ENCODE results near the gene GCK.

The GCK gene

DNA sequence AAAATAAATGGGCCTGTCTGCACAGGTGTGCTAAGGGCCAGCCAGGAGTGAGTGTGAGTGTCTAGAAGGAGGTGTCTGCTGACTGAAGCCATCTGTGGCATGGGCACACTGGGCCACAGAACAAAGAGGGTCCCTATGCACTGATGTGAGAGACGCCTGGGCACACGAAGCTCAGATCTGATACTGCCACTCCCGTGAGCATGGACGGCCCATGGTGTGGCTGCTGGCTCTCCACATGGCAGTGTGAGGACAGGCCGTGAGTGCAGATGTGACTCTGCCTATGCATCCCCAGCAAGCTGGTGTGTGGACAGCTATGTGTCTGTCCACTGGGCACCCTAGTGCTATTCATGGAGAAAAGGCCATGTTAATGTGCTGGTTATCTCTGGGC, 35.3 kb downstream of the GCK start:
- DNase-seq, result no peak

DNA sequence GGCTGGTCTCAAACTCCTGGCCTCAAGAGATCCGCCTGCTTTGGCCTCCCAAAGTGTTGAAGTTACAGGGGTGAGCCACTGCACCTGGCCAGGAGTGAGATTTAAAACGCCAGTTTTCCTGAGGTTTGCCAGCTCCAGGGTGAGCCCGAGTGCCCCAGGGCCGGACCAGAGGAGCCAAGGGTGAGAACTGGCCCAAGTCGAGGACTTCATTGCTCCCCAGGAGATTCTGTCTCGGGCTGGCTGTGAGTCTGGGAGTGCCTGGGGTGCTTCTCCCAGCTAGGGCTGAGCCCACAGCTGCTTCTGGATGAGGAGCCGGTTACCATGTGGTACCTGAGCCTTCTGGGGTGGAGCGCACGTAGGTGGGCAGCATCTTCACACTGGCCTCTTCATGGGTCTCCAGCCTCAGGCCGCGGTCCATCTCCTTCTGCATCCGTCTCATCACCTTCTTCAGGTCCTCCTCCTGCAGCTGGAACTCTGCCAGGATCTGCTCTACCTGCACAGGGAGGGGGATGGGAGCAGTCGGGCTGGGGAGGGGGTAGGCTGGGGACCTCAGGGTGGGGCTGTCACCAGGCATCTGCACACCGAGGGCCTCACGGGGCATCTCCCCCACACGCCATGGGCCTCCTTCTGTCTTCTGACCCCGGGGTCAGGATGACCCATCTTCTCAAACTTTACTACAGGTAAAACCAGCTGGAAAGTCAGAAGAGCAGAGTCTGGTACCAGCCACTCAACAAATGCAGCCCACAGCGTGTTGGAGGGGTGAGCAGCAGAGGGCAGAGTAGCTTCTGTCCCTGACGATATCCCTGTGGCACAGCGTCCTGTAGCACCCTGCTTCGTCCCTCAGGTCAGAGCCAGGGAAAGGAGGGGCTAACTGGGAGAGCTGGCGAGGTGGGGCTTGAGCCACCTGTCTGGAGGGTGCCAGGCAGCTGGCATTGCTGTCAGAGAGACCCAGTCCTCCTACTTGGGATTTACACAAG, 36.0 kb downstream of the GCK start:
- peak in 1 of 2 experiments; percentile 41 for DNase-seq

DNA sequence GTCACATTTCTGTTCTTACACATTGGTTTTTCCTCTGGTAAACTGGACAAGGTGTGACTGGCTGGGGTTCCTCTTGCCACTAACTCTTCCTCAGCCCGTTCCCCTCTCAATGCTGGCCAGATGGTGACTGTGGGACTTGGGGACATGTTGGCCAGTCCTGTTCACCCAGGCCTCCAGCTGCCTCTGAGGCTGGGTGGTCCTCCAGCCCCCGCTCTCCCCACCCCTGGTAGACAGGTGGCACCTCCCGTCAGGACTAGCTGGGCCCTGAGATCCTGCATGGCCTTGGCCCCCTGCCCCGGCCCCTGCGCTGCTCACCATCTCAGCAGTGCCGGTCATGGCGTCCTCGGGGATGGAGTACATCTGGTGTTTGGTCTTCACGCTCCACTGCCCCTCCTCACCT, 37.3 kb downstream of the GCK start:
- peak in 1 of 2 experiments; percentile 40 for DNase-seq

DNA sequence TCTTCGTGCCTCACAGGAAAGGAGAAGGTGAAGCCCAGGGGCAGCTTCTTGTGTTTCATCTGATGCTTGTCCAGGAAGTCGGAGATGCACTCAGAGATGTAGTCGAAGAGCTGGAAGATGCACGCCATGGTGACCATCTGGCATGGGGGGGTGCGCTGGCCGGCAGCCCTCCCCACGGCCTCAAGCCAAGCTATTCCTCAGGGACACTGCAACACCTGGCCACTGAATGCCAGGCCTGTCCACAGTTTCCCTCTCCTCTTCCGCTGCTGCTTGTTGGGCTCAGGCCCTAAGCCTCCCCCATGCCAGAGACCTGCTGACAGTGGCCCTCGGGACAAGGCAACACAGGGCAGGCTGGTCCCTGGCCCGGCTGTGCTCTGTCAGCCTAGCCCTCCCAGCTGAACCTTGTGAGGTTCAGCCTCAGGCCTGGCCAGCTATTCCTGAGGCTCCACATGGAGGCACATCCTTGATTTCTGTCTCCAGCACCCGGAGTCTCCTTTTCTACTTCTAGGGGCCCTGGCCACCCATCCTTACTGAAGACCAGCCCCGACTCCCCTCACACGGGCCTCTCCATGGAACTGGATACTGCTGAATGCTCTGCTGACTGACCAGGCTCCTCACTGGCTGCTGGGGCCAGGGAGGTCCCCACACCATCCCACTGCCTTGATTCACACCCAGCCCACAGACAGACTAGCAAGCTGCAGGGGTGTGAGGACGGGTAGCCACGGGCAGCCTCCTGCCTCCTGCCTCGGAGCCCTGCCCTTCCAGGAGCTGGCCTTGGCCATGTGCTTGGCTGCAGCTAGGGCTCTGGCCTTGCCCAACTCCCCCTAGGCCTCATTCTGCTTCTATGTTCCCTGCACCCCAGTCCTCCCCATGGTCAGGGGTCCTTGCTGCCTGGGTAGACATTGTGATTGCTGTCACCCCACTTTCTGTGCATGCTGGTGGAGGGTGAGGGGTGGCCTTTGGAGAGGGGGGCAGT, 38.0 kb downstream of the GCK start:
- peak; percentile 49 to 68 for DNase-seq

DNA sequence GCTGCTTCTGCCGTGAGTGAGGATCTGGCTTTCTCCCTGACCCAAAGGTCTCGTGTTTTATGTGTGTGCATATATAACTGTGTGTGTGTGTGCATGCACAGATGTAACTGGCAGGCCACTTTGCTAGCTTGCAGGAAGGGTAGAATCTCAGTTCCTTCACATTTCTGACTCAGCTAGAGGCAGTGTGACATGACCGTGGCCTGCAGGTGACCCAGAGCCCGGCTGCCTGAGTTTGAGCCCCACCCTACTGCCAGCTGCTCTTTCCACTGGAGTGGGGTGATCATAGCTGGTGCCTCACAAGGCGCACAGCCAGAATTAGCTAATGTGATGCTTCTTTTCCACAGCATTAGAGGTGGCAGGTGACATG, 38.8 kb downstream of the GCK start:
- DNase-seq, result peak; percentile 49 to 73

DNA sequence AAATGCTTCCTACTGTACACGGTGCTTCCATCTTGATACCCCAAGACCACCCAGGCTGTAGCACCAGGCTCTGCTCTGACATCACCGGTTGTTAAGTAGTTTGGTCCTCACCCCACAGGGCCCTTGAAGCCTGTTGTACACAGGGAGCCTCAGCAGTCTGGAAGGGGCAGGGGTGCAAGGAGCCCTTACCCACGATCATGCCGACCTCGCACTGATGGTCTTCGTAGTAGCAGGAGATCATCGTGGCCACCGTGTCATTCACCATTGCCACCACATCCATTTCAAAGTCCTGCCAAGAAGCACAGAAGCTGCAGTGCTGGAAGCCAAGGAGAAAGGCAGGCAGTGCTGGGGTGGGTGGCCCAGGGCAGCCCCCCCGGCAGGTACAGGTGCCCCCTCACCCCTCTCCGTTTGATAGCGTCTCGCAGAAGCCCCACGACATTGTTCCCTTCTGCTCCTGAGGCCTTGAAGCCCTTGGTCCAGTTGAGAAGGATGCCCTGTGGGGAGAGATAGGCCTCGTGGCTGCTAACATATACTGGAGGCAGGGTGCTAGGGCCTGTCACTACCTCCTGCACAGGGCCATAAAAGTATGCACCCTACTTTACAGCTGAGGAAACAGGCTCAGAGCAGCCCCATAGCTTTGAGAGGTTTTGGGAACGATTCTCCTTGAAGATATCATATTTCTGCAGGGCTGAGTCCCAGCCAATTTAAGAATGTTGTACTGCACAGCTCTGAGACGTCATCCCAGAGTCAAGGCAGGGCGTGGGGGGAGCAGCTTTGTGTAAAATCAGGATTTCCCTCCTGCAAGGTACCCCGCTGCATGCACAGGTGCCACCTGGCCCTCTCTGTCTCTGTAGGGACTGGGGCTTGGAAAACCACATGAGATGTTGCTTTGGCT, 39.4 kb downstream of the GCK start:
- peak; percentile 37 to 62 for DNase-seq

DNA sequence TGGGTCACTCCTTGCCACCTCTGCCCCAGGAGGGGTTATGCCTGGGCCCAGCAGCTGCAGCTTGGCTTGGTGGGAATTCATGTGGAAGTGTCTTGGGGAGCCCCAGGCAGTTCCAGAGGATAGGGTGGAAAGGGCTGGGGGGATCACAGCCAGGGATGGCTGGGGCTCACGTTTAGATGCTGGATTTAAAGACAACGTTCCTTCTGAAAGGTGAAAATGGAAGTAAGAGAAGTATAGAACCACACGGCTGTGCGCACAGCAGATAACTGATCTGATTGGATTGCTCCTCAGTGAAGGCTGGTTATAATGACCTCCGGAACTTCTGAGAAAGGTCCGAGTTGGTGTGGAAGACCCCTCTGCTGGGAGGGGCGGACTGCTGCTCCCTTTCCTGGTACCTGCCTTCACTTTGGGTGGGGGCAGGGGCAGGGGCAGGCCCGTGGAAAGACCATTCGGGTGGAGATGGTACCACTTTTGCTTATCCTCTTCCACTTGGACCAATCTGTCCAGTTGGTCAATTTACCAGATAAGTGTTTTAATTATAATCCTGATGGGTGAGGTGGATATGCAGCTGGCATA, 40.2 kb downstream of the GCK start:
- DNase-seq, result peak; percentile 44 to 63

DNA sequence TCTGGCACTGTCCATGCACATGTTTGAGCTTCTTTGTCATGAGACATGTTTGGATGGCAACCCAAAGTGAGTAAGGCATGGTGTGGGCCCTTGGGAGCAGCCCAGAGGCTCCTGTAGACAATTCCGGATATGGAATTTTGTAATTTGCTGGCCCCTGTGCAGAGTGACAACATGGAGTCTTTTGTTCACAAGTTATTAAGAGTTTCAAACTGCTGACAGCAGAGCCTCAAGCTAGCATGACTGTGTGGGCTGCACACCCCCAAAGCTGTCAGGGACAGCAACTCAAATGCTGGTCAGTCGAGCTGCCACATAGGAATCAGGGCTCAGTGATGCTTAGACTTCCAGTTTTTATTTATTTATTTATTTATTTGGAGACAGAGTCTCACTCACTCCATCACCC, 41.1 kb downstream of the GCK start:
- no peak for DNase-seq

DNA sequence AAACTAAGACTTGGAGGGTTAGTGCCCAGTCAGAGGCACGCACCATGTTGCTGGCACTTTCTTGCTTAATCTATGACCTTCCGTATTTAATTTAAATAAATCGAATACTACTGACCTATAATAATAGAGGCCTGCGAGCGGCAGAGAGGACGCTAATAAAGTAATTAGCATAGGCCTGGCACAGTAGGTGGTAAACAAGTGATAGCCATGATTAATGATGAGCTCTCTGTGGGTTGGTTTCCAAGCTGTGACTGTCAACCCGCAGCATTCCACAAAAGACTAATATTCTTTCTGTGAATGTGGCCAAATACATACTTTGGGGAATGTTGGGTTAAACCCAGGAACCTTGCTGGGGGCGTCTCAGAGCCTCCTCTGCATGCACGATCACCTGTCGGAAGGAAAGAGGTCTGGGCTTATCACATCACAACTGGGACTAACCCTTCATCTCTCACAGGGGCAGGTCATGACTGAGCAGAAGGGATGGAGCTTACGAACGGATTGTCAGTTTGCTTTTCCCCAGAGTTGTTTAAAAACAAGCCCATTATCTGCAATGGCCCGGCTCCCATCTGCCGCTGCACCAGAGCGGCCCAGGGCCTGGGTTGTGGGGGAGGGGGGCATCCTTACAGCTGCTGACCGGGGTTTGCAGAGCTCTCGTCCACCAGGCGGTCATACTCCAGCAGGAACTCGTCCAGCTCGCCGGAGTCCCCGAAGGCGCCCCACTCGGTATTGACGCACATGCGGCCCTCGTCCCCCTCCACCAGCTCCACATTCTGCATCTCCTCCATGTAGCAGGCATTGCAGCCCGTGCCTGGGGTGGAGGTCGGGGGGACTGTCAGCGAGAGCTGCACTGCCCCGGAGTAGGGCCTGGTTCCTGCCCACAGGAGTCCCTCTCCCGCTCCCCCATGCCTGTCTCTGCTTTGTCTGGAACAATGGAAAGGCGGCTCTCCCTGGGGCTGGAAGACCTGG, 41.9 kb downstream of the GCK start:
- DNase-seq, result peak; percentile 79 to 93

DNA sequence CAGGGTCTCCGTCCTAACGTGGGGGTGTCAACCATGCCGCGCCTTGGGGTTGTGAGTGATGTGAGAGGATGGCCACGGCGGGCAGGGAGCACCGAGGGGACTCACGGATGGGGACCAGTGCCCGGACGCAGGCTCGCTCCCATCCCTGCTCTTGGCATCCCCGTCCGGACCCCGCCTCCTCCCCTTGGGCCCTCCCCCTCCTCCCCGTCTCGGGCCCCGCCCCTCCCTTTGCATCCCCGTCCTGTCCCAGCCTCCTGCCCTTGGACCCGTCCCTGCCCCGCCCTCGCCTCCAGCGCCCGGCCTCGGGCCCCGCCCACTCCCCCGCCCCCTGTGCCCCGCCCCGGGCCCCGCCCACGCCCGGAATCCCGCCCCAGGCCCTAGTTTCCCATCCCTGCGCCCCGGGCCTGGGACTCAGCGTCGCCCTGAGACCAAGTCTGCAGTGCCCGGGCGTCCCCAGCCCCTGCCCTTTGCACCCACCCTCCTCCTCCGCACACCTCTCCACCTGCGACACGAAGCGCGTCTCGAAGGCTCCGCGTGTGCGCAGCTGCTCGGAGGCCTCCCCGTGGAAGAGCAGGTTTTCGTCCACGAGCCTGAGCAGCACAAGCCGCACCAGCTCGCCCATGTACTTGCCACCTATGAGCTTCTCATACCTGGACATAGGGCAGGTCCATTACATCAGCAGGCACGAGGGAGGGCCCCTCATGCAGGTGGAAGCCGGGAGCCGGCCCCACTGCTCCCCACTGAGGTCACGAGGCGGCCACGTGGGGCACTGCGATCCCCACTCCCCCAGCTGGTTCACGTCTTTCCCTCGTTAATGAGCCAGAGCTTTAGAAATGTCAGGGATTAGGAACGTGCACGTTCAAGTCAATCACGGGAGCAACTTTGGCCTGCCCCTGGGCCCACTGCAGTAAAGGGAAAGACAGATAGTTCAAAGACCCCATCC, 43.0 kb downstream of the GCK start:
- peak; percentile 27 to 41 for DNase-seq

DNA sequence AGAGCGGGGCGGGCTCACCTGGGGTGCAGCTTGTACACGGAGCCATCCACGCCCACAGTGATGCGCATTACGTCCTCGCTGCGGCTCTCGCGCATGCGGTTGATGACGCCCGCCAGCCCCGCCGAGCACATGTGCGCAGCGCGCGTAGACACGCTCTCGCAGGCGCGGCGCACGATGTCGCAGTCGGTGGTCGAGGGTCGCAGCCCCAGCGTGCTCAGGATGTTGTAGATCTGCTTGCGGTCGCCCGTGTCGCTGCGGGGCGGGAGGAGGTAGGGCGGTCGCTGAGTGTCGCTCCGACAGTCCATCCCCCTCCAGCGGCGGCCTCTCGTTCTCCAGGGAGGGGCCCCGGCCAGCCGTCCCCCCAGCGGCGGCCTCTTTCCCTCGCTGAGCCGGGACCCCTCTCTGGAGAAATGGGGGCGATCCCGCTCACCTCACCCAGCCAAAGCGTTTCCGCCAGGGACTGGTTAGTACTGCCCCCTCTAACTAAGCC, 43.7 kb downstream of the GCK start:
- no peak for DNase-seq

DNA sequence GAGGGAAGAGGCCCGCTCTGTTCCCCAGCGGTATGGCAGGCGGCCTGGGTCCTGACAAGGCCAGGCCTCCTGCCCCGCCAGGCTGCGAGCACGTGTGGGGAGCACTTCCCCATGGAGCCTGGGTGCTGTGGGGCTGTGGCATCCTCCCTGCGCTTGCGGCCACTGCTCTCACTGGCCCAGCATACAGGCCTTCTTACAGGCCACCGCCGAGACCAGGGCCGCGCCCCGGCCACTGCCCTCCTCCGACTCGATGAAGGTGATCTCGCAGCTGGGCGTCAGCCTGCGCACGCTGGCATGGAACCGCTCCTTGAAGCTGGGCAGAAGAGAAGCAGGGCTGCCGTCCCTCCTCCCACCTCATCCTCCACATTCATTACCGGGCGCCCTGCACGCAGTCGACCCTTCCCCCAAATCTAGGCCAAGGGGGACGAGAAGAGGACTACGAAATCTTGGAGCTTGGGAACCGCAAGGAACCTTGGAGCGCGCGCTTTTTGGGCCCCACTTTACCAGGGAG, 44.2 kb downstream of the GCK start:
- DNase-seq, result no peak

DNA sequence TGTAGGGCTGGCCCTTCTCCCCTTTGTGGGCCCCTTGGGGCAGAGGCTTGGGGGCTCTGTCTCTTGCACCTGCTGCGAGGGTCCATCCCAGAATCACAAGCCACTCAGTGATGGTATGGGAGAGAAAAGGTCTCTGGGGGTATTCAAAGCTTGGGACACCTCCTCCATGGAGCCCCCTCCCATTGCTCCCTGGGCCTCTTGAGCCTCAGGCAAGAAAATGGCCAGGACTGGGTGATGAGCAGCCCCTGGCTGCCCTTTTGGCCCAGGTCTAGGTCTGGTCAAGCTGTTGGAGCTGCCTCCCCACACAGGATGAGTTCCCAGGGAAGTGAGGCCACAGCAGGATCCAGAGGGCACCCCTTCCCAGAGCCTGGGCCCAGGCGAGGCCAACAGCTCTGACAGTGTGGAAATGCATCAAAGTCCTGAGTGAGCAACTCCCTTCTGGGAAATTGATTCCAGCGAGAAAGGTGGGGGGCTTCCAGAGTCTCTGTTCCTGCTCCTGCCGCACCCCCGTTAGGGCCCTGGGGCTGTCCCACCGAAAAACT, 44.7 kb downstream of the GCK start:
- no peak for DNase-seq

DNA sequence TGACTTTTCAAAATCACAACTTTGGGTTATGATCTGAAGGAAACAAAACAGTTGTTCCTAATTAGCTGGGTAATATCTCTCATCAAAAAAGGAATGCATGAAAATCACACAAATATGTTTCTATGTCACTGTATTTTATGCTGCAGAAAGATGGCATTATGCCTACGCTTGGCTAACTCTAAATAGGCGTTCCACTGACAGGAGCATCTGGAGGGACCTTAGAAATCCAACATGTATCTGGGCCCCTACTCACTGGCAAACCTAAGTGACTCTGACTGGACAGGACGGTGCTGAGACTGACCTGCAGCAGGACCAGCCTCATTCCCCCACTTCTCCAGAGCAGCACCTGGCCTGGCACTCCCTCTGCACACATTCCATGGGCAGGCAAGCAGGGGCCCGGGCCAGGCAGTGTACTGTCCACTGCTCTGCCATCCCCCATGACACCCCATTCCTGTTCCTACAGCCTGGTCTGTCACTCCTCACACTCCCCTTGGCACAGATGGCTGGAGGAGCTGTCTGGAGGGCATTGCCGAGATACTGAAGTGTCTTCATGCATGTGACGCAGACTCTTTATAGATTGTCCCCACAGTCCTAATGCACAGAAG, 45.5 kb downstream of the GCK start:
- no peak for DNase-seq

DNA sequence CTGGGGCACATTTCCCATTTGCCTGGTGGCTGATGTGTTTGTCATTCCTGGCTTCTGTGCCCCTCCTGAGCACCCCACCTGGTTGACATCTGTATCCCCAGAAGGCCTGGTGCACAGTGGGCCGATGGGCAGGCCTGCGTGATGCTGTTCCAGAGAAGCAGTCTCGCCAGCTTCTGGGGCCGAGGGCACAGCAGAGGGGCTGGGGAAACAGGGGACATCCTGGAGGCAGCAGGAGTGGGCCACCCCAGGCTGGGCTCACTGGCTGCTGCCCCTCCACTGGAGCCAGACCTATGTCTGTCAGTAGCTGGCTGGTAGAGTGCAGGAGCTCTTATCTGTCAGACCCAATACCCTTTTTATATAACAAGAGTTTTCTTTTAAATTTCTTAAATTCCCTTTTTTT, 47.2 kb downstream of the GCK start:
- no peak for DNase-seq

DNA sequence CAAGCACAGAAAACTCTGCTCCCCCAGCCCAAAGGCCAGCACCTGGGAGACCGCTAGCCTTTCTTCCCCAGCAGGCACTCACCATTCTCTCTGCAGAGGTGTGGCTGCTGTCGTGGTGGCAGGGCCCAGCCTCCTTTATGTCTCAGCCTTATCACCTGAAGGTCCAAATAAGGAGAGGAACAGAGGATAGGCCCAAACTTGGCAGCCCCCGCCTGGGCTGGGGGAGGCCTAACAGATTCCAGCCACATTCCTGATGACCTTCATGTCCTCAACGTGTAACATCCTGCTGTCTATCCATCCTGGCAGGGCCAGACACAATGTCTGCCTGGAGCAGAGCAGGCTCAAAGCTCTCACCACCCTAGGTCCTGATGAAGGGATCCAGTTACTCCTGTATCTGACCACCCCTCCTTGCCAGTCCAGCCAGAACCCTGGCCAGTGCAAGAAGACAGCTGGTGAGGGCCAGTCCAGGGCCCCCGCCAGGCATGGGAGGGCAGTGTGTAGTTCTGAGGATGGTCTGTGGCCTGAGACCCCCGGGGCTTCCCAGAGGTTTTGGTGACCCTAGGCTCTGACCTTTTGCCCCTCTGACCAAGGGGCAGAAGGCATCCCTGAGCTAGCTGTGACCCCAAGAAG, 47.9 kb downstream of the GCK start, which contains the start of gene MYL7:
MYL7 (minus strand) TSS at position 112 of the 630 bp plus-strand sequence; CDS start at position 85, 27 bp downstream.
- DNase-seq, result no peak

DNA sequence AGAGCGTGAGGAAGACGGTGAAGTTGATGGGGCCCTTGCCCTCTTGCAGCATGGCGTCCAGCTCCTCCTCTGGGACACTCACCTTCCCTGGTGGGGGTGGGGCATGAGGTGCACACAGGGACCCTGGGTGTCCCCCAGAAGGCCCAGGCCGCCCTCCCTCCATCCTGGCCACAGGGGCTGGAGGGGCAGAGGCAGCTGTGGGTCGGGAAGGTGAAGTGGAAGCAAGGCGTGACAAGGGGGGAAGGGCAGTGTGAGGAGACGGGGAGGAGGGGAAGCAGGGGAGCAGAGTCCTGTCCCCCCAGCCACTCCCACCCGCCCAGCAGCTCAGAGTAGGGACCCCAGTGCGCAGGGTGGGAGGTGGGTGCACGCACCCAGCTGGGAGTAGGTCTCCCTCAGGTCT, 48.9 kb downstream of the GCK start:
- no peak for DNase-seq

Measured in NCI-H524 (cell line).